ENCODE measurements around the gene ASB12.
"Not testable (repeated sequence)": the region's sequence is repeated elsewhere in the genome, so short reads cannot be mapped to it uniquely, and the experiment has no call there.

The ASB12 gene, protein sequence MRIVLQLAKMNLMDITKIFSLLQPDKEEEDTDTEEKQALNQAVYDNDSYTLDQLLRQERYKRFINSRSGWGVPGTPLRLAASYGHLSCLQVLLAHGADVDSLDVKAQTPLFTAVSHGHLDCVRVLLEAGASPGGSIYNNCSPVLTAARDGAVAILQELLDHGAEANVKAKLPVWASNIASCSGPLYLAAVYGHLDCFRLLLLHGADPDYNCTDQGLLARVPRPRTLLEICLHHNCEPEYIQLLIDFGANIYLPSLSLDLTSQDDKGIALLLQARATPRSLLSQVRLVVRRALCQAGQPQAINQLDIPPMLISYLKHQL

GRCh38 chrX:64230123-64230970, at the start of gene ASB12:
TSS of gene ASB12 (minus strand) at chrX:64230607. CDS start at chrX:64225650, 4,957 bp downstream.
- no peak for DNase-seq

GRCh38 chrX:64265265-64265664, 34.9 kb upstream of the ASB12 start:
- no peak for DNase-seq

- DNase-seq: no peak
Measured at GRCh38 chrX:64229154-64229553, 1.3 kb downstream of the ASB12 start.

- DNase-seq: no peak
Measured at GRCh38 chrX:64218023-64218422, 12.4 kb downstream of the ASB12 start.

GRCh38 chrX:64213989-64214388, 16.4 kb downstream of the ASB12 start:
- not testable (repeated sequence) for DNase-seq

DNA sequence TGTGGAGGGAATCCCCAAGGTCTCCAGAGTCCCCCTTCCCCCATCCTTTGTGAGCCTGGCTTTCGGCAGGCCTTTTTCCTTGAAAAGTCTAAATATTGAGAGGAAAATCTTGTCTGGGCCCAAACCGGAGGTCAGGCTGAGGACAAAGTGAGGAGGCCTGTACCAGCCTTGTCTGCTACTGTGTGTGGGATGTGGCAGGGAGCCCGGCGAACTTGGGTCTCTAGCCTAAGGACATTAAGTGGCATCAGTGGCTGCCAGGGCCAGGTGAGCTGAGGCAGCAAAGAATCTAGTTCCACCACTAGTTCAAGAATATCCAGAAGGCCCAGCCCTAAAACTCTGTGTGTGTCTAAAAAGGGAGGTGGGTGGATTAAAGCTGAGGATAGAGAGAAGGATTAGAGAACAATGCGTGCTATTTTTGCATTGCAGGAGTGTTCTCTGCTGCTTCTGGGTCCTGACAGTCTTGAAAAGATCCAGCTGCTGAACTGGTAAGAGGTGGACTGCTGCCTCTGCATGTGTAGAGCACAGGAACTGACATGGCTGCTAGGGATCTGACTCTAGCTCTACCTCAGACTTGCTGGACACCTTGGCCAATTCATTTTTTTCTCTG, 23.7 kb downstream of the ASB12 start:
- DNase-seq: no peak

DNA sequence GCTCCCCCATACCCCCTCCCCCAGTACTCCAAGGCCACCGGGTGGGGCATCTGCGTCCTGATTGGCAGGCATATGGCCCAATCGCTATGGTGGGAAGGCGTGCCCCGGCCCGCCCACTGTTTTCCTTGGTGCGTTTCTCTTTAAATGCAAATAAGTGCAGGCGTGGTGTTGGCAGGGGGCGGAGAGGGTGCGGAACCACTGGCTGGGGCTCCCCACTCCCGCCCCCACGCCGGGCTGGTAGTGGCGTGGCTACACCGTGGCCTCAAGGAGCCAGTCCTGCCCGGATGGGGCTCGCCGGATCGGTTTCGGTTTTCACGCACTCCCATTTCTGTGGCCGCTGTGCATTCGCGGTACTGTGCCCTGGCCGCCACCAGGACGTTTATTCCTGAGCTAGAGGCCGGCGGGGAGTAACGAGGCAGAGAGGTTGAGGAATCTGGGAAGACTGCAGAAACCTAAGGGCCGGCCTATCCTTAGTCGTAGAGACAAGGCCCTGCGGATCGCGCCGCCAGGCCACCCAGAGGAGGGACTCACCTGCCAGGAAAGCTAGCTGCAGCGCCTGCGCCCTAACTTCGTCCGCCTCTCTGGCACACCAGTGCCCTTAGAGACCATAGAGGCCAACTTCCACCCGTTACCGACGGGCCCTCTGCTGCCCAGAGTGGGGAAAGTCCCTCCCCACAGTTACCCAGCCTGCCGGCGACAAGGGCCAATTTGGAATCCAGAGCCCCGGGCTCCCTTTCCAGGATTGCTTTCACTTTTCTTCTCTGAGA, 24.5 kb downstream of the ASB12 start:
- DNase-seq: peak; percentile 90

DNA sequence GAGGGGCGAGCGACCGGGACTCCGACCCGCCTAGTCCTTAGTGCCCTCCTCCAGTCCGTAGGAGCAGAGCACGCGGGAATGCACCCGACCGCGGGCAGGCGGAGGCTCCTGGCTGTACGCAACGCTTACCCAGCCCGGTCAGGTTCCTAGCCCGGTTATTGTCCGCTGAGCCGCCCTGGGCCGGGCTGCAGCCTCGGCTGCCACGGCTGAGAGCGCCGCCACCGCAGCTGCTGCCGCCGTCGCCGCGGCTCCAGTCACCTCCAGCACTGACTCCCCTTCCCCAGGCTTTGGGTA, 25.0 kb downstream of the ASB12 start, which contains the start of gene AMER1:
AMER1 (minus strand) TSS at position 268 of the 294 bp plus-strand sequence. CDS start 12,422 bp downstream, outside the sequence.
- DNase-seq: no peak

DNA sequence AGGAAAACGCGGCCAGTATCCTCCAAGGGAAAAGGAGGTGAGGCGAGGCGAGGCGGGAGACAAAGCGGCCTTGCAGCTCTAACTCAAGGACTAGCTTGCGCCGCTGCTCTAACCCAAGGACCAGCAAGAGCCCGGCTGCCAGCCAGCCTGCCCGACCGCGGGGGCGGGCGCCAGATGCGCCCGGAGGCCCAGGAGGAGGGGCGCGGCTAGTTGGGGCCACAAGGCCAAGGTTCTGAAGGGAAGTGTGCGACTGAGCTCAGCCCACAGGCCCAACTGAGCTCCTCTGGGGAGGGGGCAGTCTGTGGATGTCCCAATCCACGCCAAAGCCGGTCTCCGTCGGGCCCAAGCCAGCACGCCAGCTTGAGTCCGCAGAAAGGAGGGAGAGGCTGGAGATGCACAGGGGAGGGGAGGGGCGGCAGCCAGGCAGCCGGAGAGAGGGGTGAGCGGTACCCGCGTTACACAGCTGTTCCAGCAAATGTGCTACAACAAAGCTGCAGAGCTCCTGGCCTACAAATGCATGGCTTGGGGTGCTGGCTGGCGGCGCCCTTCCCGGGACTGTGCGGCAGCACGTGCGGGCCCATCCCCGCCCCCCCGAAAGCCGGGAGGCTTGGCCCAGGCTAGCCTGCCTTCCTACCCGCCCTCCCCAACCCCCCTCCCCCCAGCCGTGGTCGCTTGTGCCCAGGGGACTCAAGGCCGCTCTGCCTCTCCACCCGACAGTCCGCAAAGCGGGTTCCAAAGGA, 25.5 kb downstream of the ASB12 start:
- peak; percentile 39 for DNase-seq

DNA sequence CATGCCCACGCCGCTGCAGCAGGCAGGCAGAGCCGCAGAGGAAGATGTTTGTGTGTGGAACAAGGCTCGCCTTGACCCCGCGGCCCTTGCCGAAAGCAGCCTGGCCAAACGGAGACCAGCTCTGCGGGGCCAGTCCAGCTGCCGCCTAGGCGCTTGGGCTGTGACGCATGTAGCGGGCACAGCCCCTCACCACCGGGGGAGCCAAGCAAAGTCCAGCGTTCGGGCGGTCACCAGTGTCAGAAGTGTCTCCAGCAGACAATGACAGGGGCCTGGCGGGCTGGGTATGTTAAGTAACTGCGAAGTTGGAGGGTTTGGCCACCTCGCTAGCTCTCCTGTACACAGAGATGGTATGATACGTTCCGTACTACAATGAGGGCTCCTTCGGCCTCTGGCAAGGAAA, 26.2 kb downstream of the ASB12 start:
- no peak for DNase-seq

DNA sequence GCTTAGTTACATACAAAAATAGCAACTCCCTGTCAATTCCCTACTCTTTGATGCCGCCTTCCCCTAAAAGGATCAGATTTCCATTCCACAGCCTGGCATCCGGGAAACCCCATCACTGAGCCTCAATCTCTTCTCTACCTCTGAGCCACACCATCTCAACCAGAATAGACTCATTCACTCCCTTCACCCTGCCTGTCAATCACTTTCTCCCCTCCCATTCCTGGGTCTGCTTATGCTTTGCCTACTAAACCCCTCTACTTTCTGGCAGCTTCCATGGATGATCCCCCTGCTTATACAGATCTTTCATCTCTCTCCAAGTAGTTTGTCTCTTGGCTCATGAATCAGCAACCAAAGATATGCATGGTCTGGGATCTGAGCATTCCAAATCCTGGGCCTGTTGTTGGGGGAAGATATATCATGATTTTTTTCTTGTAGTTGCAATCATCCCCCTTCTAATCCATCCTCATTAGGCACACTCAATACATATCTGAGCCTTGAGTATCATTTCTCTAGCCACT, 27.5 kb downstream of the ASB12 start:
- no peak for DNase-seq

- DNase-seq: no peak
Measured at GRCh38 chrX:64198036-64198435, 32.4 kb downstream of the ASB12 start.

- DNase-seq: no peak
Measured at GRCh38 chrX:64196606-64197005, 33.8 kb downstream of the ASB12 start.

DNA sequence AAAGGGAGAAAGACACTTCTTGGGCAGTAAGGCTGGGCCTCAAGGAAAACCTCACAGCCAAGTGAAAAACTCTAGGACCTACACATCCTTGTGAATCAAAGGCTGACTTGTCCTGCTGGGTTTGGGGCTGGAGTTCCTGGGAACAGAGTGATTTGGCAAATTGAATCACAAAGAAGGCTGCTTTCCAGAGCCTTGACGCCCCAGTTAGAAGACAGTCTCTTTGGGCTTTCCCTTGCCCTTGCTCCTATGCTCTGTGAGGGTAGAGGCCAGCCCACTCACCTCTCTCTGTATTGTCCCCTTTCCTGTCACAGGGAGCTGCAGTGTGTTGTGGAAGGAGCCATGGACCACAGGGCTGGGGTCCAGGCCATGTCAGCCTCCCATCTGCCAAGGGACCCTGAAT, 34.5 kb downstream of the ASB12 start:
- no peak for DNase-seq

DNA sequence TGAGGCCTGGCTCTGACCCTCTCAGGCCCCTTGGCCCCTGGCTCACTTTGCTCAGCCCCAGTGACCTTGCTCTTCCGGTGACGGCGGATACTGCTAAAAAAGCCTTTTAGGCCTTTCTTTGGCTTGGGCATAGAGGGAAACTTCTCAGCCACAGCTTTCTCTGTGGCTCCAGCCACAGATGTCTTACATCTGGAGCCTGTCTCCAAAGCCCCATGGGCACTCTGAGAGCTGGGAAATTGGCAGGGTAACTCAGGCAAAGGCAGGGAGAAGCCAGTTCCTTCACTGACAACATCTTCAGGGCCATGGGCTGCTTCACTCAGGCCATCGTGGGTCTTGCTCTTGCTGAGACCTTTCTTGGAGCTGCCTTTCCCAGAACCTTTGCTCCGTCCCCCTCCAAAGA, 37.7 kb downstream of the ASB12 start:
- DNase-seq: no peak

DNA sequence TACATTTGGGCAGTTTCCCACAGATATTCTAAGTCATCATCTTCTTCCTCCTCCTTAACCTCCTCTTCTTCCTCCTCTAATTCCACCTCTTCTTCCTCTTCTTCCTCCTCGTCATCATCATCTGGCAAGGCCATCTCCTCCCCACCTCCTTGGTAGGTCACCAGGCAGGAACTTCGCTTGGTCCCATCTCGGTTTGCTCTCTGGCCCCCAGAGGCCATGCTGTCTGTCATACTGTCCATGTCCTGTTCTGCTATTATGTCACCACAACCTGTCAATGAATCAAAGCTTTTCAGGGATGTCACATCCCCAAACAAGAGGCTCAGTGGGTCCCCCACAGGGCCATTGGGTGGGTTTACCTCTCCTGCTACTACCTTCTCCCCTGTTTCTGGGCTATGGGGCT, 38.4 kb downstream of the ASB12 start:
- no peak for DNase-seq

DNA sequence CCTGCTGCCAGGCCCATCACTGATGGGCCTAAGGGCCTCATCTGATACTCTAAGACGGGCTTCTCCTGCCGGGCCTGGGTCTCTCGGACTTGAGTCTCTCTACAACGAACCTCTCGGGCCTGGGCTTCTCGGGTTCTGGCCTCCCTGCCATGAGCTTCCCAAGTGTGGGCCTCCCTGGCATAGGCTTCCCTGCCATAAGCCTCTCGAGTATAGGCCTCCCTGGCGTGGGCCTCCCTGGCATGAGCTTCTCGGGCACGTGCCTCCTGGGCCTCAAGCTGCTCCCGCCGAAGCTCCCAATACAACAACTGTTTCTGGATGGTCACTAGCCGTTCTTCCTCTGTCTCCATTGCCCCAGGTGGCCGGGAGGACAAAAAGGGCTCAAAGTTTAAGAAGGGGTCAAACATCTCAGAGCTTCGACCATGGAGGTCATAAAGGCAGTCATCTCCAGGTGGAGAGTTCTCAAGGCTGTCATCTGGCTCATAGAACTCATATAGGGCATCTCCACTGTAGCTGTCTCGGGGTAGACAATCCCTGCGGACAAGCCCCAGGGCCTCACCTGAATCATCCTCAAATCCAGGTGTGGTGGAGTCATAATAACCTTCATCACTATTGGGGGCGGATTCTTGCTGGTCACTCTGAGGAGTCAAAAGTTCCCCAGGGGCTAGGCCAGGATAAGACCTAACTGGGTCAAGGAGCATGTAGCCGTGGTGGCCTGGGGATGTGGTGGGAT, 39.0 kb downstream of the ASB12 start:
- no peak for DNase-seq

DNA sequence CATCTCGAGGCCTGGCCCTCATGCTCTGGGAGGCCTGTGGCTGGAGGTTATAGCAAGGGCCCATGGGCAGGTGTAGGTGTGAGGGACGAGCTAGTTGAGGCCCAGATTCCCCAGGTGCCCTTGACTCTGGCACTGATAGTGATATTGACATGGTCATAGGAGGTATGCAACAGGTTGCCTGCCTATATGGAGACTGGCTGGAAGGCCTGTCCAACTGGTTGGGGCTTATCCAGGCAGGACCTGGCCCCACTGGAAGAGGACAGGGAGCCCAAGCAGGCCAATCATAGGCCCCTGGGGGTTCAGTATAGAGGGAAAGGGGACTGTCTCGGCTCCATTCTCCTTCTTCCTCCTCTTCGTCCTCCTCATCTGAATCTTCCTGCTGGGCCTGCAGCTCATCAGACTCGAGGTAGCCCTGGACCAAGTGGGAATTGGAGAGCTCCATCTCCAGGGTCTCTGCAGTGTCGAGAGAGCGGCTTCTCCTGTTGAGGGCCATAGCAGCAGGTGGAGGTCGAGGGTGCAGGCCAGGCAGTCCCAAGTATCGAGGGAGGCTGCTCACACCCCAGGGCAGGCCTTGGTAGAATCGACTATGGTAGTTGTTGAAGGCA, 40.2 kb downstream of the ASB12 start:
- no peak for DNase-seq

GRCh38 chrX:64188901-64189300, 41.5 kb downstream of the ASB12 start:
- DNase-seq: no peak

DNA sequence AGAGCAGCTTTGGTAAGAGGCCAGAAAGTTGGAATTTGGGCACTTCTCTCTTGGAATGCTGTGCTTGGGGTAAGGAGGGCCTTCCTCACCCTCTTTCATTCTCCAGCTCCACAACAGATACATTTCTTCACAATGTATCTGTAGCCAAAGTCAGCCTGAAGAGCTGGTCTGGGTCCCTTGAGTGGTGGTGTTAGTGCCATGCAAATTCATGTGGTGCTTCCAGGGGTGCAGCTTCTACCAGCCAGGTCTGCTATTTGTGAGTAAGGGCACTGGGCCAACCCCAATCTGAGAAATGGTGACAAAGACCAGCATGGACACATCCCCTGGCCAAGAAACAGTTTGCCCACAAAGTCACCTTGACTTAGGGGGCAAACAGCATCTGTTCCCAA, 42.7 kb downstream of the ASB12 start:
- no peak for DNase-seq

Measured in CD4-positive, alpha-beta T cell treated with Interleukin-6 for 4 hours (primary cell).